ENCODE results near the gene CNPY1.
"Not testable (repeated sequence)": the region's sequence is repeated elsewhere in the genome, so short reads cannot be mapped to it uniquely, and the experiment has no call there.

CNPY1 gene

DNA sequence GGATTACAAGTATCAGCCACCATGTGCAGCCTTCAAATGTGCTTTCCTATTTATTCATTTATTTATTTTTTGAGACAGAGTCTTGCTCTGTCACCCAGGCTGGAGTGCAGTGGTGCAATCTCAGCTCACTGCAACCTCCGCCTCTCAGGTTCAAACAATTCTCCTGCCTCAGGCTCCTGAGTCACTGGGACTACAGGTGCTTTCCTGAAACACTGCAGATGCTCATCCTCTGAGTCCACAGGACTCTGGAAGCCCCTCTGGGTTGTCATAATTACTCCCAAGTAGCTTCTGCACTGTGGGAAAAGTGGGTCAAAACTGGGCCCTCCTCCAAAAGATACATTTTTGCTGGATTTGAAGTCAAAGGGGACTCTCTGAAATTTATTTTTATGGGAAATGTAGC lies at the start of gene CNPY1:
Gene CNPY1 (minus strand): TSS at position 111 of the 400 bp plus-strand sequence. CDS start 630 bp downstream, outside the sequence.
- DNase-seq (ENCODE audit: low read depth, low spot score), result not testable (repeated sequence)

- no peak for DNase-seq (ENCODE audit: low read depth, low spot score)
Measured at GRCh38 chr7:155594961-155595366, 48.6 kb upstream of the CNPY1 start.

- no peak for DNase-seq (ENCODE audit: low read depth, low spot score)
Measured at GRCh38 chr7:155594163-155594732, 47.9 kb upstream of the CNPY1 start.

GRCh38 chr7:155593461-155594162 lies 47.3 kb upstream of the CNPY1 start:
- no peak for DNase-seq (ENCODE audit: low read depth, low spot score)

DNA sequence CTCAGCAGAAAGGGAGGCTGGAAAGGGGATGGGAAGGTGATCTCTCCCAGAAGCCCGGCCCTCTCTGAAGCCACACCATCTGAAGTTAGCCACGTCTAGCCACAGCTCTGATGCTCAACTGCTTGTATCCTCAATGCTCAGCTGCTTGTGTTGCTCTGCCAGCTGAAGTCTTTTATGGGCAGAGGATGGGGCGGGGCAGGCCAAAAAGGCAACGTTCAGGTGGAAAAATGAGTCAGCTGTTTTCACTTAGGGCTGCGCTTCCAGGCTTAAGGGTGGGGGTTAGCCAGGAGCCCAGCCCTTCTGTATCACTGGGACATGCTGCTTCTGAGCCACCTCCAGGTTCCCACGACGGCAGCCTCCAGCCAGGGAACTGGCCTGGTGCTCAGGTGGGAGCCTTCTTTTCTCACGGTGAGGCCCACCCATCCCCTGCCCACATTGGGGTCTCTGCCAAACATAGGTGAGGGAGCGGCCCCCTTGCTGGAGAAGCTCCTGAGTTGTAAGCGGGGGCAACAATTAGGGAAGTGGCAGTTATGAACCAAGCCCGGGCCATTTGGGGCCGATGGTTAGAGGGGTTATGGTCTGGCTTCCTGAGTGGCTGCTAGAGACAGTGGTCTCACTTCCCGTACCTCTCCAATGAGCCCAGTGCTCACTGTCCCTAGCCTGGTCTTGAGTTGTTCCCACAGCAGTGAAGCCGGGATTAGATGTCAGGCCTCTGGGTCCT lies 44.9 kb upstream of the CNPY1 start:
- no peak for DNase-seq (ENCODE audit: low read depth, low spot score)

DNA sequence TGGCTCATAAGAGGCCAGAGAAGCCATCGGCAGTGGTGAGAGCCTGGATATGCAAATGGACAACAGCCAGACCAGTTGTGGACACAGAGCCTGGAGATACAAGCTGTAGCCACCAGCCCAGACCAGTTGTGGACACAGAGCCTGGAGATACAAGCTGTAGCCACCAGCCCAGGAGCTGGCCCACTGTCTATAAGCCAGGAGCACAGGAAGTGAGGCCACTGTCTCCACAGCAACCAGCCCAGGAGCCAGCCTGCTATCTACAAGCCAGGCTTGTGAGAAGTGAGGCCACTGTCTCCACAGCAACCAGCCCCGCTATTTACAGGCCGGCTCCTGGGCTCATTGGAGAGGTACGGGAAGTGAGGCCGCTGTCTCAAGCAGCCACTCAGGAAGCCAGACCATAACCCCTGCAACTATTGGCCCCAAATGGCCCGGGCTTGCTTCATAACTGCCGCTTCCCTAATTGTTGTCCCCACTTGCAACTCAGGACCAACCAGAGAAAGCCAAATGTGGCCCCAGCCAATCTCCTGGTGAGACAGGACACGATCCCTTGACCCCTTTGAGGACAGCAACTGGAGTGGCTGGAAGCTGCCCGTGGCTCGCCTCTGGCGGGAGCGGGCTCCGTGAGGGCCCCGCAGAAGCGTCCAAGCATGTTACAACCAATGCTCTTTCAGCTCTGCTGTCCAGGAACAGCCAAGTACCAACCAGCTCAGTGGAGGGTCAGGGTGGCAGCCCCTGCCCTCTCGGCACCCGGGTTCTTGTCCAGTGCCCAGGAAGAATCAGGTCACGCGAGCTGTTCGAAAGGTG lies 44.1 kb upstream of the CNPY1 start:
- DNase-seq (ENCODE audit: low read depth, low spot score), result no peak

- DNase-seq (ENCODE audit: low read depth, low spot score), result no peak
Measured at GRCh38 chr7:155589001-155589980, 42.9 kb upstream of the CNPY1 start.

DNA sequence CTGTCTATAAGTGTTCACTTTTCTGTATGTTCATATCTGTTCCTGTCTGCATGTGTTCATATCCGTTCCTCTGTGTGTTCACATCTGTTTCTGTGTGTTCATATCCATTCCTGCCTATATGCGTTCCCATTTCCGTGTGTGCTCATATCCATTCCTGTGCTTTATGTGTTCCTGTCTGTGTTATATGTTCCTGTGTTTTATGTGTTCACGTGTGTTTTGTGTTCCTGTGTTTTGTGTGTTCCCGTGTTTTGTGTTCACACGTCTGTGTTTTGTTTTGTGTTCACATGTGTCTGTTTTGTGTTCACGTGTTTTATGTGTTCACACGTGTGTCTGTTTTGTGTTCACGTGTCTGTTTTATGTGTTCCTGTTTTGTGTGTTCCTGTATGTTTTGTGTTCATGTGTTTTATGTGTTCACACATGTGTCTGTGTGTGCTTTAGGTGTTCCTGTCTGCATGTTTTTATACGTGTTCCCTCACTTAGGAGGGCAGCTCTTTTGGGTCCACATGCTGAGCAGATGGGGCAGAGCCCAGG lies 42.2 kb upstream of the CNPY1 start:
- no peak for DNase-seq (ENCODE audit: low read depth, low spot score)

DNA sequence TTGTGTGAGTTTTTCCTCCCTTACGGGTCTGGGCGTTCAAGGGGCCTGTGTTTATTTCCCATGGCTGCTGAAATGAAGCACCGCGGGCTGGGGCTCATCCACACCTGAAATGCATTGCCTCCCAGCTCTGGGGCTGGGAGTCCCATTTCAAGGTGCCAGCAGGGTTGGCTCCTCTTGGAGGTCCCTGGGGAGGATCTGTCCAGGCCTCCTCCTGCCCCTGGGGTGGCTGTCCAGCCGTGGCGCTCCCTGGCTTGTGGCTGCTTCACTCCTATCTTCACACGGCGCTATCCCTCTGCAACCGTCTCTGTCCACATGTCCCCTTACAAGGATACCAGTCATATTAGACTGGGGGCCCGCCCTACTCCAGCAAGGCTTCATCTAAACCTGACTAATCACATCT lies 41.1 kb upstream of the CNPY1 start:
- DNase-seq (ENCODE audit: low read depth, low spot score), result no peak

- DNase-seq (ENCODE audit: low read depth, low spot score), result no peak
Measured at GRCh38 chr7:155586843-155587440, 40.6 kb upstream of the CNPY1 start.

DNA sequence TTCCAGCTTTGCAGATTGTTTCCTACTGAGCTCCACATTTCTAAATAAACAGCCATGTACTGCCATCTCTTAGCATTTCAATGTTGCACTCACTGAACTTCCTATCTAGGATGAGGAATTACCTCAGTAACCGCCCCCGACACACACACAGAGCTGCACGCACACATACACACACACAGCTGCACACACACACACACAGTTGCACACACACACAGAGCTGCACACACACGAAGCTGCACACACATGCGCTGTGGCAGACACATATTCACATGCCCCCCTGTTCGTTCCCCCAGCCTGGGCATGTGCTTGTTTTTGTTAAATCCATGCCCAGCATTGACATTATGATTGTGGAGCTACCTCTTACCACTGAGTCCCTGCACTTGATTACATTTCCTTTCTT lies 39.6 kb upstream of the CNPY1 start:
- no peak for DNase-seq (ENCODE audit: low read depth, low spot score)

- DNase-seq (ENCODE audit: low read depth, low spot score), result no peak
Measured at GRCh38 chr7:155585532-155585895, 39.2 kb upstream of the CNPY1 start.

DNA sequence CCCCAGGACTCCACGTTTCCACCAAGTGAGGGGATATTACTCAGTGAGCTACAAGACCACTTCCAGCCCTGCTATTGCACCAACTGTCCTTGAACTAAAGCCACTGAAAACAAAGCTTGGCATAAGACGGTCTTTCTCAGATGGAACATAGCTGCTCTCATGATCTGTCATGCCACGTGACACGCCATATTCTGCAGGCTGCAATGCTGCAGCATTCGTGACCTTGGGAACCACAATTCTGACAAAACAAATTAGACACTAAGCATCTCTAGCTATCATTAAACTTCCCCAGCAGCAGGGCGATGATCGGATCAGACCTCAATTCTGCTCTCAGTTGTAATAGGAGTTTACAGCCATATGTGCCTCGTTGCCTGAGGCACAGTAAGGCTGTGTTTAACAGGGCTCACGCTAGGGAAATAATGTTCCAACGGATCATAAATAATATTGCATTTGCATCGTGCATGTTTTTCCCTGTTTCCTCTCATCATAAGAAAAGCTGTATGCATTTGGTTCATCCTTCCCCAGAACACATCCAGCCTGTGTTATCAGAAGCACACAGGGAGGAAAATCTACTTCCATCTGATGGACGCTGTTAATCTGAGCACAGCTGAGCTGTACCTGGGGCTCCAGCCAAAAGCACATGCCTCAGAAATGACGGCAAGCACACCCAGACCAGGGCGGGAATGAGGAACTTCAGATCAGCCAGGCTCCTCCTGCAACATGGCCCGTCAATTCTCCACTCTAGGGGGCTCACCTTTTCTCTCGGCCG lies 38.6 kb upstream of the CNPY1 start:
- DNase-seq (ENCODE audit: low read depth, low spot score), result no peak

- DNase-seq (ENCODE audit: low read depth, low spot score), result no peak
Measured at GRCh38 chr7:155584261-155584660, 37.9 kb upstream of the CNPY1 start.

GRCh38 chr7:155583636-155584035 lies 37.3 kb upstream of the CNPY1 start:
- DNase-seq (ENCODE audit: low read depth, low spot score), result no peak

GRCh38 chr7:155581954-155582353 lies 35.6 kb upstream of the CNPY1 start:
- DNase-seq (ENCODE audit: low read depth, low spot score), result no peak

DNA sequence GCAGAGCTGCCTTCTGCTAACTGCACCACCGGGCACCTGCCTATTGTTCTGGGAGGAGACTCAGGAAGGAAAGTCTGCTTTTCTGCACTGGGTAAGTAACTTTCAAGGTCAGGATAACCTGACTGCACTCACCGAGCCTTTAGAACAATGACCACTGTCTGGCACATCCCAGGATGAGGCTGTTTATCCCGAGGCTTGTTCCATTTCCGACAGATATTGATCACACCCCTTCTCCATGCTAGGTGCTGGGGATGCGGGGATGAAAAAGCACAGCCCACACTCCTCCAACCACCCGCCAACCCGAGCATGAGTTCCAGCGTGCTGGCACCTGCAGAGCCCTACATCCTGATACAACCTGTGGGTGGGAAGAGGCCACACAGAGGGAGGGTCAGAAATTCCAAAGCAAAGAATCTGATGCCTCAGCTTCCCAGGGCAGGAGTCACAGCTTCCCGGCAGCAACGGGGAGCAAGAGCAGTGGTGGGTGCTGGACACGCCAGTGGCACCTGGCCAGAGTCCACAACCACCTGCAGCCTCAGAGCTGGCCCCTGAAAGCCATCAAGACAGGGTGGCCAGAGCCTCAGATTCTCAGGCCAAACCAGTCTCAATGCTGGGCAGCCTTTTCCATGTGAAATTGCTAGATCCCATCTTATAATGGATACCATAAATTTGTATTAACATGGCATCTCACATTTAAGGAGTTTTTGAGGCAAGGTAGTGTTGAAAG lies 34.9 kb upstream of the CNPY1 start:
- no peak for DNase-seq (ENCODE audit: low read depth, low spot score)

DNA sequence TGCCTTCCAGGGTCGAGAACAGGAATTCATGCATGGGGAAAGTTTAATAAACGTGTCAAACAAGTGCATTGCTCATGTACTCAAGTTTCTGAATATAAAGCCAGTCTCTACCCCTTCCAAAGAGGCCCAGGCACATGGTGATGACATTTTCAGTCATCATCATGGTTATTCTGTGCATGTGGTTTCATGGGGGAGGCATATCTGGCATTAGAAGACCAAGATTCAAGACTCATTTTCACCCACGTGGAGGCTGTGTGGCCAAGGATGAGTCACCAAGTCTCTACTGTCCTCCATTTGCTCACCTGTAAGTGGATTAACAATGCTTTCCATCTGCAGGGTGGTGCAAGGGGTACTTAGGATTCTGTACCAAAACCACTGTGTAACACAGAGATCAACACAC lies 34.0 kb upstream of the CNPY1 start:
- DNase-seq (ENCODE audit: low read depth, low spot score), result no peak

GRCh38 chr7:155579565-155579964 lies 33.2 kb upstream of the CNPY1 start:
- DNase-seq (ENCODE audit: low read depth, low spot score), result no peak

All from smooth muscle cell of the brain vasculature (primary cell).